ENCODE measurements around the gene MRM3.

Gene MRM3, protein sequence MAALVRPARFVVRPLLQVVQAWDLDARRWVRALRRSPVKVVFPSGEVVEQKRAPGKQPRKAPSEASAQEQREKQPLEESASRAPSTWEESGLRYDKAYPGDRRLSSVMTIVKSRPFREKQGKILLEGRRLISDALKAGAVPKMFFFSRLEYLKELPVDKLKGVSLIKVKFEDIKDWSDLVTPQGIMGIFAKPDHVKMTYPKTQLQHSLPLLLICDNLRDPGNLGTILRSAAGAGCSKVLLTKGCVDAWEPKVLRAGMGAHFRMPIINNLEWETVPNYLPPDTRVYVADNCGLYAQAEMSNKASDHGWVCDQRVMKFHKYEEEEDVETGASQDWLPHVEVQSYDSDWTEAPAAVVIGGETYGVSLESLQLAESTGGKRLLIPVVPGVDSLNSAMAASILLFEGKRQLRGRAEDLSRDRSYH

DNA sequence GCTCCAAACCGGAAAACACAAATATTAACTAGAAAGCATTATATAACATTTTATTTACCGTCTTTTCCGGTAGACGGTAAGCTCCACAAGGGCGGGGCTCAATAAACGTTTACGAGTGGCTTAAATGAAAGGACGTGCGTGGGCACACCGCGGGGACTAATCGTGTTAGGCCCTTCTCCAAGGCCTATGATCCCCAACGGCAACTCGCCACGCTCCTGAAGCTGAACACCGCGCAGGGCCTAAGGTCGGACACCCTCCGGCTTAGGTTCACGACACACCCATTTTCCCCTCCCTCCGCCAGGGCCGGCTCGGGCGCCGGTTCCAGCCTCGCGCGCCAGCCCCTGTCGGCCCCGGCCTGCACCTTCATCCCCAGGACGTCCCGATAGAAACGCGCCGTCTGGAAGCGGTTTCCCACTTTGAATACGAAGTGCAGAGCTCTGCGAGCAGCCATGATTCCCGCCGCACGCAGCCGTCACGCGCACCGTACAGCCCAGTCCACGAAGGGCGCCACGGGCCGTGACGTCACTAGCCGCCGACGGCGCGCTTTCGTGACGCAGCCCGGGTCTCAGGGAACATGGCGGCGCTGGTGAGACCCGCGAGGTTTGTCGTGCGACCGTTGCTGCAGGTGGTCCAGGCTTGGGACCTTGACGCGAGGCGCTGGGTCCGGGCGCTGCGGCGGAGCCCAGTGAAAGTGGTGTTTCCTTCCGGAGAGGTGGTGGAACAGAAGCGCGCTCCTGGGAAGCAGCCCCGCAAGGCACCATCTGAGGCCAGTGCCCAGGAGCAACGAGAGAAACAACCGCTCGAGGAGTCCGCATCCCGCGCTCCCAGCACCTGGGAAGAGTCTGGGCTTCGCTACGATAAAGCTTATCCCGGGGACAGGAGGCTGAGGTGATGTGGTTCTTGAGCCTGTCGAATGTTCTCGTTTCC is at the start of gene MRM3, which contains the start of gene GLOD4:
Gene MRM3, plus strand, starts transcription at position 549 of the 927 bp plus-strand sequence. Its CDS starts 26 bp downstream, at position 575.
Gene GLOD4, minus strand, starts transcription at position 476 of the 927 bp plus-strand sequence. Its CDS starts 25 bp downstream, at position 451.
- peaks cover 12% of the 10 kb centered on the region for H3K4me1 ChIP-seq (ENCODE audit: low read length)
- no peaks in the 10 kb centered on the region for H4K20me1 ChIP-seq (ENCODE audit: insufficient read depth, low read length)
- H2AFZ ChIP-seq (ENCODE audit: low read depth, low read length) = peak within 1 kb of the TSS; percentile 61; the same call in 1 of the 2 replicates
- peaks cover 9% of the 10 kb centered on the region for H3K36me3 ChIP-seq (replicated peaks; ENCODE audit: low read depth, low read length)
- H3K9ac ChIP-seq (ENCODE audit: low read length) = peak within 1 kb of the TSS; percentile 81
- TF ChIP-seq EZH2phosphoT487 (IDR thresholded peaks at IDR 0.05; ENCODE audit: low read depth) = no peak
- TF ChIP-seq, protein P1, sequence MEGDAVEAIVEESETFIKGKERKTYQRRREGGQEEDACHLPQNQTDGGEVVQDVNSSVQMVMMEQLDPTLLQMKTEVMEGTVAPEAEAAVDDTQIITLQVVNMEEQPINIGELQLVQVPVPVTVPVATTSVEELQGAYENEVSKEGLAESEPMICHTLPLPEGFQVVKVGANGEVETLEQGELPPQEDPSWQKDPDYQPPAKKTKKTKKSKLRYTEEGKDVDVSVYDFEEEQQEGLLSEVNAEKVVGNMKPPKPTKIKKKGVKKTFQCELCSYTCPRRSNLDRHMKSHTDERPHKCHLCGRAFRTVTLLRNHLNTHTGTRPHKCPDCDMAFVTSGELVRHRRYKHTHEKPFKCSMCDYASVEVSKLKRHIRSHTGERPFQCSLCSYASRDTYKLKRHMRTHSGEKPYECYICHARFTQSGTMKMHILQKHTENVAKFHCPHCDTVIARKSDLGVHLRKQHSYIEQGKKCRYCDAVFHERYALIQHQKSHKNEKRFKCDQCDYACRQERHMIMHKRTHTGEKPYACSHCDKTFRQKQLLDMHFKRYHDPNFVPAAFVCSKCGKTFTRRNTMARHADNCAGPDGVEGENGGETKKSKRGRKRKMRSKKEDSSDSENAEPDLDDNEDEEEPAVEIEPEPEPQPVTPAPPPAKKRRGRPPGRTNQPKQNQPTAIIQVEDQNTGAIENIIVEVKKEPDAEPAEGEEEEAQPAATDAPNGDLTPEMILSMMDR (IDR thresholded peaks at IDR 0.05; ENCODE audit: low read depth, low read length) = no peak
- peak within 1 kb of the TSS; percentile 96 for H3K4me3 ChIP-seq (ENCODE audit: low read length)
- H3K9me3 ChIP-seq (ENCODE audit: insufficient read depth, low read length) = no peaks in the 10 kb centered on the region
- no peaks in the 10 kb centered on the region for H3K27me3 ChIP-seq (ENCODE audit: low read depth, low read length)
- peak within 1 kb of the TSS; percentile 94 for H3K4me2 ChIP-seq (ENCODE audit: low read length)
- peaks cover 63% of the 10 kb centered on the region for H3K79me2 ChIP-seq (ENCODE audit: low read length)
- peak within 1 kb of the TSS; percentile 40 for H3K27ac ChIP-seq (ENCODE audit: low read length)

DNA sequence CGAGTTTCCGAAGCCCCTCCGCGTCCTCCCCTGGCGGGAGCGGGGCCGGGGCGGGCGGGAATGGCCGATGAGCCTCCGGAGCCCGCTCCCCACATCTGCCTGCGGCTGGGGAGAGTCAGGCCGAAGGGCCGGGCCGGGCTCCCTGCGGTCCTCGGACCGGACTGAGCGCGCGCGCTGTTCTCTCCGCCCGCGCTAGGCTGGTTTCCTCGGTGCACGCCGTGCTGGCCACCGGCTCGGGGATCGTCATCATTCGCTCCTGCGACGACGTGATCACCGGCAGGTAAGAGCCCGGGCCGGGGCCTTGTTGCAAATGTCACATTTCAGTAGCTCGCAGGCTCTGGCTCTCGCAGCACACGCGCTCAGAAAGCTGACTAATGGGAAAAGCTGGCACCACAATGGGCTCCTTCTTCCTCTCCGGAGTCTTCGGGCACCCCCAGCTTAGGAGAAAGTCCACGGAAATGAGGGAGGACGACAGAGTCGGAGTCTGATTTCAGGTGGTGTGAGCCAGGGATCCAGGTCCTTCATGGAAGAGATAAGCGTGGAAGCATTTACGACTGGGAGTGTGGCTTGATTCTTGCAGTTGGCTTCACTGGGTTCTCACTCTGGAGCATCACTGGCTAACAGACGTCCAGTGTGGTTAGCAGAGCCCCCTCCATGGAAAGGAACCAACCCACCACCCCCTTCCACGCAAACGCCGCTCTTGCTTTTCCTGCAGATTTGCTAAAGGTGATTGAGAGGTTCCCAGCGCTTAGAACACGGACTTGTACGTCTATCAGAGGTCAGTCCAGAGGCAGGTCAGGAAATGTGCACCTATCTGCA is 49.0 kb upstream of the MRM3 start:
- H4K20me1 ChIP-seq (ENCODE audit: insufficient read depth, low read length) = no peaks in the 10 kb centered on the region
- peak overlapping the region; percentile 31; the same call in 1 of the 2 replicates for H2AFZ ChIP-seq (ENCODE audit: low read depth, low read length)
- H3K36me3 ChIP-seq (replicated peaks; ENCODE audit: low read depth, low read length) = peaks cover 19% of the 10 kb centered on the region
- peak overlapping the region; percentile 50 for H3K27ac ChIP-seq (ENCODE audit: low read length)
- H3K27me3 ChIP-seq (ENCODE audit: low read depth, low read length) = no peaks in the 10 kb centered on the region
- no peak for TF ChIP-seq EZH2phosphoT487 (IDR thresholded peaks at IDR 0.05; ENCODE audit: low read depth)
- TF ChIP-seq, protein P1 (IDR thresholded peaks at IDR 0.05; ENCODE audit: low read depth, low read length) = no peak
- peaks cover 10% of the 10 kb centered on the region for H3K4me1 ChIP-seq (ENCODE audit: low read length)
- H3K79me2 ChIP-seq (ENCODE audit: low read length) = peaks cover 38% of the 10 kb centered on the region
- H3K9me3 ChIP-seq (ENCODE audit: insufficient read depth, low read length) = no peaks in the 10 kb centered on the region
- peak overlapping the region; percentile 81 for H3K4me3 ChIP-seq (ENCODE audit: low read length)
- H3K9ac ChIP-seq (ENCODE audit: low read length) = peak overlapping the region; percentile 81
- peak overlapping the region; percentile 79 for H3K4me2 ChIP-seq (ENCODE audit: low read length)

DNA sequence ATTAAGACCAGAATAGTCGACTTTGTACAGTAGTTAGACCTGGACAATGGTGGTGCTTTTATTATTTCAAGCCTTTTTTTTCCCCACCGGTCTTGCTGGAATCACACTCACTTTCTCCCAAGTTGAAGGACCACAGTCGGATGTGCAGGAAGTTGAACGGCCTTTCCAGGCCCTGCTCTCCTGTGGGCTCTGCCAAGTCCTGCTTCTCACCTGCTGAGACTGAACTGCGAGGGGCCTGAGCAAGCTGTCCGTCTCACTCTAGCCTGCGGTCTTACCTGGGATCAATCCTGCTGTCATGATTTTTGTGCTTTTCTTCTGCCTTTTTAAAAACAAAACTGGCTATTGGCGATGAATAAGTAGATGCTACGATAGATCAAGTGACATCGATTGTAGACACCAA is 48.4 kb upstream of the MRM3 start:
- Histone ChIP-seq H3K9me3 (ENCODE audit: insufficient read depth, low read length) (no peaks in the 10 kb centered on the region), H3K79me2 (ENCODE audit: low read length) (peaks cover 42% of the 10 kb centered on the region), H4K20me1 (ENCODE audit: insufficient read depth, low read length) (no peaks in the 10 kb centered on the region), H3K4me1 (ENCODE audit: low read length) (peaks cover 10% of the 10 kb centered on the region), H3K36me3 (replicated peaks; ENCODE audit: low read depth, low read length) (peaks cover 19% of the 10 kb centered on the region), H2AFZ (ENCODE audit: low read depth, low read length) (no peak overlapping the region), H3K4me3 (ENCODE audit: low read length) (peak overlapping the region; percentile 81), H3K9ac (ENCODE audit: low read length) (peak overlapping the region; percentile 81), H3K27me3 (ENCODE audit: low read depth, low read length) (no peaks in the 10 kb centered on the region), H3K4me2 (ENCODE audit: low read length) (peak overlapping the region; percentile 79), H3K27ac (ENCODE audit: low read length) (no peak overlapping the region)
- no peak for TF ChIP-seq EZH2phosphoT487 (IDR thresholded peaks at IDR 0.05; ENCODE audit: low read depth)
- TF ChIP-seq, protein P1 (IDR thresholded peaks at IDR 0.05; ENCODE audit: low read depth, low read length) = no peak
